IMR-90 (cell line): Measurements from ENCODE around the gene NMRK2.

ENCODE experiments used
- BHLHE40 ChIP-seq: fragments of 150-350 bp; IDR thresholded peaks from 2 replicates; pipeline ENCODE4 v1.6.1; 2016; ENCODE audit warnings: mild to moderate bottlenecking, low read depth, low read length
- CHD1 ChIP-seq: IDR thresholded peaks from 2 replicates; pipeline ENCODE4 v1.6.1; 2012; ENCODE audit warnings: low read depth, low read length, improper control_type of control experiment
- CTCF ChIP-seq: conservative IDR thresholded peaks from 2 replicates; pipeline ENCODE4 v1.5.1; 2012; ENCODE audit warnings: mild to moderate bottlenecking, low read depth, low read length, improper control_type of control experiment
- MXI1 ChIP-seq: IDR thresholded peaks from 2 replicates; pipeline ENCODE4 v1.6.1; 2012; ENCODE audit warnings: low read depth, mild to moderate bottlenecking, low read length, moderate library complexity, borderline replicate concordance
- POLR2A ChIP-seq: IDR thresholded peaks from 2 replicates; pipeline ENCODE4 v1.6.1; 2012; ENCODE audit warnings: mild to moderate bottlenecking, low read depth, low read length
- RAD21 ChIP-seq: IDR thresholded peaks from 2 replicates; pipeline ENCODE4 v1.6.1; 2012; ENCODE audit warnings: low read length, improper control_type of control experiment
- RCOR1 ChIP-seq: IDR thresholded peaks from 2 replicates; pipeline ENCODE4 v1.6.1; 2012; ENCODE audit warnings: mild to moderate bottlenecking, low read length, improper control_type of control experiment; ENCODE audit not compliant: insufficient replicate concordance
- SMC3 ChIP-seq: fragments of 150-350 bp; IDR thresholded peaks from 2 replicates; pipeline ENCODE4 v1.6.1; 2016; ENCODE audit warnings: low read depth, mild to moderate bottlenecking, antibody characterized with exemption, low read length, moderate library complexity
- USF2 ChIP-seq: fragments of 150-350 bp; IDR thresholded peaks from 2 replicates; pipeline ENCODE4 v1.6.1; 2017; ENCODE audit warnings: mild to moderate bottlenecking, antibody characterized with exemption, low read length, low read depth

GRCh38 chr19:3976495-3977241 lies 43.8 kb downstream of the NMRK2 start:
- no peak for TF ChIP-seq POLR2A
- TF ChIP-seq MXI1 = no peak
- TF ChIP-seq CHD1 = no peak
- TF ChIP-seq CTCF = no peak
- no peak for TF ChIP-seq SMC3
- no peak for TF ChIP-seq RAD21
- no peak for TF ChIP-seq USF2
- no peak for TF ChIP-seq BHLHE40
- no peak for TF ChIP-seq RCOR1
